ENCODE data around the gene SEMA5A.

DNA sequence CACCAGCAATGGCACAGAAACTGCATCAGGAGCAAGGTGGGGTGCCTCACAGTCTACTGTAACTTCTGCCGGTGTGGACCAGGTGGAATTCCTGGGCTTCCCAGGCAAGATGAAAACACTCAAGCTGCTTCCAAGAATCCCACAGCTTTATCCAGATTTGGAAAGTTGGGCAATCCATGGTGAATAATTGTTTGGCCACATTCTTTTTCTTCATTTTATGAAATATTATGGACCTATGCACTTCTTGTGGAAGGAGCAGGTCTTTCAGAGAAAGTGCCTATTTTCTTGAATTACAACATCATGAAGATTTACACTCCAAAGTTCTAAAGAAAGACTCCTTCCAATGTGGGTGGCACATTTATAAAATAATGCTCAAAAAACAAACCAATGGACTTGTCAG is 503.6 kb downstream of the SEMA5A start:
- TF ChIP-seq ZNF561 (tag by site-specific recombination; IDR thresholded peaks at IDR 0.05; ENCODE audit: borderline replicate concordance) = no peak
- TF ChIP-seq REPIN1 (tag by site-specific recombination; IDR thresholded peaks at IDR 0.05; ENCODE audit: low read depth) = no peak
- no peak for TF ChIP-seq ZNF24 (tag by site-specific recombination; IDR thresholded peaks at IDR 0.05)
- TF ChIP-seq, protein P1, sequence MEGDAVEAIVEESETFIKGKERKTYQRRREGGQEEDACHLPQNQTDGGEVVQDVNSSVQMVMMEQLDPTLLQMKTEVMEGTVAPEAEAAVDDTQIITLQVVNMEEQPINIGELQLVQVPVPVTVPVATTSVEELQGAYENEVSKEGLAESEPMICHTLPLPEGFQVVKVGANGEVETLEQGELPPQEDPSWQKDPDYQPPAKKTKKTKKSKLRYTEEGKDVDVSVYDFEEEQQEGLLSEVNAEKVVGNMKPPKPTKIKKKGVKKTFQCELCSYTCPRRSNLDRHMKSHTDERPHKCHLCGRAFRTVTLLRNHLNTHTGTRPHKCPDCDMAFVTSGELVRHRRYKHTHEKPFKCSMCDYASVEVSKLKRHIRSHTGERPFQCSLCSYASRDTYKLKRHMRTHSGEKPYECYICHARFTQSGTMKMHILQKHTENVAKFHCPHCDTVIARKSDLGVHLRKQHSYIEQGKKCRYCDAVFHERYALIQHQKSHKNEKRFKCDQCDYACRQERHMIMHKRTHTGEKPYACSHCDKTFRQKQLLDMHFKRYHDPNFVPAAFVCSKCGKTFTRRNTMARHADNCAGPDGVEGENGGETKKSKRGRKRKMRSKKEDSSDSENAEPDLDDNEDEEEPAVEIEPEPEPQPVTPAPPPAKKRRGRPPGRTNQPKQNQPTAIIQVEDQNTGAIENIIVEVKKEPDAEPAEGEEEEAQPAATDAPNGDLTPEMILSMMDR (tag by site-specific recombination; IDR thresholded peaks at IDR 0.05) = no peak
- TF ChIP-seq ZNF114 (tag by site-specific recombination; IDR thresholded peaks at IDR 0.05) = no peak
- TF ChIP-seq, protein P2, sequence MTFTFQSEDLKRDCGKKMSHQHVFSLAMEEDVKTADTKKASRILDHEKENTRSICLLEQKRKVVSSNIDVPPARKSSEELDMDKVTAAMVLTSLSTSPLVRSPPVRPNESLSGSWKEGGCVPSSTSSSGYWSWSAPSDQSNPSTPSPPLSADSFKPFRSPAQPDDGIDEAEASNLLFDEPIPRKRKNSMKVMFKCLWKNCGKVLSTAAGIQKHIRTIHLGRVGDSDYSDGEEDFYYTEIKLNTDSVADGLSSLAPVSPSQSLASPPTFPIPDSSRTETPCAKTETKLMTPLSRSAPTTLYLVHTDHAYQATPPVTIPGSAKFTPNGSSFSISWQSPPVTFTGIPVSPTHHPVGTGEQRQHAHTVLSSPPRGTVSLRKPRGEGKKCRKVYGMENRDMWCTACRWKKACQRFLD (tag by site-specific recombination; IDR thresholded peaks at IDR 0.05) = no peak
- no peak for TF ChIP-seq ZNF274 (IDR thresholded peaks at IDR 0.05; ENCODE audit: low read length)
- no peak for TF ChIP-seq ZNF274 (tag by site-specific recombination; IDR thresholded peaks at IDR 0.05; ENCODE audit: borderline replicate concordance)
- no peak for TF ChIP-seq ZNF660 (tag by site-specific recombination; IDR thresholded peaks at IDR 0.05)
- no peak for TF ChIP-seq REST (tag by site-specific recombination; IDR thresholded peaks at IDR 0.05)
- TF ChIP-seq ZNF19 (tag by site-specific recombination; IDR thresholded peaks at IDR 0.05; ENCODE audit: low read depth) = no peak
- TF ChIP-seq ZNF792 (tag by site-specific recombination; IDR thresholded peaks at IDR 0.05) = no peak
